NCI-H1436 (cell line): ENCODE data around the gene UGT1A7.

Experiments
- DNase-seq: peaks from one replicate; lab custom pipeline; 2025; lab: John Stamatoyannopoulos, UW

UGT1A7 gene

GRCh38 chr2:233761040-233761769, 79.5 kb downstream of the UGT1A7 start:
- no peak for DNase-seq

GRCh38 chr2:233764264-233764663, 82.6 kb downstream of the UGT1A7 start:
- no peak for DNase-seq

GRCh38 chr2:233764761-233765160, 83.1 kb downstream of the UGT1A7 start:
- DNase-seq = no peak

DNA sequence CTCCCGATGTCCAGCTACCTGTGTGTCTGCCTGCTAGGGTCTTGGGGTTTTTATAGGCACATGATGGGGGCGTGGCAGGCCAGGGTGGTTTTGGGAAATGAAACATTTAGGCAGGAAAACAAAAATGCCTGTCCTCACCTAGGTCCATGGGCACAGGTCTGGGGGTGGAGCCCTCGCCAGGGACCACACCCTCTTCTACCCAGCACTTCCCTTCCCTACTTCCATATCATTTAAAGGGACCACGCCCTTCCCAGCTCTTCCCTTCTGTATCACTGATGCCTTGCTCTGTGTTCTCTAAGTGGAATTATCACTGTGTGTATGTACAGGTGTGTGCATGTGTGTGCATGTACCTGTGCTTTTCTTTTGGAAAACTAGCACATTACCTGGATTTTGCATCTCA, 84.7 kb downstream of the UGT1A7 start:
- no peak for DNase-seq

DNA sequence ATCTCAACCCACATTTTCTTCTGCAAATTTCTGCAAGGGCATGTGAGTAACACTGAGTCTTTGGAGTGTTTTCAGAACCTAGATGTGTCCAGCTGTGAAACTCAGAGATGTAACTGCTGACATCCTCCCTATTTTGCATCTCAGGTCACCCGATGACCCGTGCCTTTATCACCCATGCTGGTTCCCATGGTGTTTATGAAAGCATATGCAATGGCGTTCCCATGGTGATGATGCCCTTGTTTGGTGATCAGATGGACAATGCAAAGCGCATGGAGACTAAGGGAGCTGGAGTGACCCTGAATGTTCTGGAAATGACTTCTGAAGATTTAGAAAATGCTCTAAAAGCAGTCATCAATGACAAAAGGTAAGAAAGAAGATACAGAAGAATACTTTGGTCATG, 86.4 kb downstream of the UGT1A7 start:
- DNase-seq = no peak

GRCh38 chr2:233769260-233769659, 87.6 kb downstream of the UGT1A7 start:
- no peak for DNase-seq

- DNase-seq = no peak
Measured at GRCh38 chr2:233772153-233772552, 90.5 kb downstream of the UGT1A7 start.

GRCh38 chr2:233772583-233772982, 90.9 kb downstream of the UGT1A7 start:
- DNase-seq = no peak

GRCh38 chr2:233773854-233774253, 92.2 kb downstream of the UGT1A7 start:
- no peak for DNase-seq

GRCh38 chr2:233775414-233775813, 93.7 kb downstream of the UGT1A7 start:
- DNase-seq = no peak

DNA sequence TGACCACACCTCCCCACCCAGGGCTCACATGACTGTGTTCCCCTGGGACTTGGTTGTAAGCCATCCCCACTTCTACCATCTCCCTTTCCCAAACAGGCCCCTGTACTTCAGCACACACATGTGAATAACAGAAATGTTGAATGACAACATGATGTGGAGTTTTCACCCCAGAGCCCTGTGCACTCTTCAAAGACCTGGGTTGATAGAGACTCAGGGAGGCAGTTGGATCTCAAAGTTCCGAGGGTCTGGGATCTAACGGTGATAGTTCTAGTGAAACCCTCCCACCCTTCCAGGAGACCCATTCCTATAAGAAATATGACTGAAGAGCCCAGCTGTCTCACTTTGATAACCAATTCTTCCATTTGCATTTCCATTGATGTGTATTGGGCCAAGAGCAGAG, 96.3 kb downstream of the UGT1A7 start, which contains the start of gene MROH2A:
Gene MROH2A, plus strand, starts transcription at position 301 of the 400 bp plus-strand sequence. CDS start 1,029 bp downstream, outside the sequence.
- DNase-seq = no peak

DNA sequence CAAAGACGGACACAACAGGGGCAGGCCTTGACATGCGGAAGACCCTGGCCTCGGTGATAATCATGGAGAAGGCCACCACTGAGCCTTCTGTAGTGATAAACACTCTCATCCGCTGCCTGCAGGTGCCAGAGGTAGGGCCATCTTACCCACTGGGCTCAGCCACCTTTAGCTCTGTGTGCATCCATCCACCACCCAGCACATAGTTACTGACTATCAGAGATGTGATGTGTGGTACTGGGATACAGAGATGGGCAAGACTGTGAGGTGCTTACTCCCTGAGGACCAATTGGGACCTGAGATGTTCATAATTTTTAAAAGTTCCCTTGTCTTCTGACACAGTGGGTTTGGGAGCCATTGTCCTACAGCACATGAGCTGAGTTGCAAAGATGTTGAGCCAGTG, 98.0 kb downstream of the UGT1A7 start:
- DNase-seq = no peak

GRCh38 chr2:233780771-233781170, 99.1 kb downstream of the UGT1A7 start:
- DNase-seq = no peak

GRCh38 chr2:233789554-233789953, 107.9 kb downstream of the UGT1A7 start:
- DNase-seq = no peak

- no peak for DNase-seq
Measured at GRCh38 chr2:233791151-233791882, 109.6 kb downstream of the UGT1A7 start.

DNA sequence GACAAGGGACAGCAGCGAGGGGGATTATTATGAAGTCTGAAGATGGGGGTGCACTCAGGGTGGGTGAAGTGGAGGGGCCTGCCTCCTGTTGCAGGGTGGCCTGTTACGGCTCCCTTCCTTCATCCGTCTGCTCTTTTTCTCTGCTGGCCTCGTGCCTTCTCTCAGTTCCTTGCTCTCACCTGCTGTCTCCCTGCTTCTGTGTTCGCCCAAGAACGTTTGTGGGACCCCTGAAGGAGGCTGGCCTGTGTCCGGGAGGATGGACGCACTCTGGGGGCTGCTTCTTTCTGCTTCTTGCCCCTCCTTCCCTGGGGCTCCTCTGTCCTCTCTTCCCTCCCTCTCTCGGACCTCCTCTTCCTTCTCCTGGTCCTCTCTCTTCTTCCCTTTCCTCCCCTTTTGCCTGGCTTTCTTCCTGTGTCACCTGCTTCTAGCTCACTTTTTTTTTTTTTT, 110.2 kb downstream of the UGT1A7 start:
- DNase-seq = no peak

DNA sequence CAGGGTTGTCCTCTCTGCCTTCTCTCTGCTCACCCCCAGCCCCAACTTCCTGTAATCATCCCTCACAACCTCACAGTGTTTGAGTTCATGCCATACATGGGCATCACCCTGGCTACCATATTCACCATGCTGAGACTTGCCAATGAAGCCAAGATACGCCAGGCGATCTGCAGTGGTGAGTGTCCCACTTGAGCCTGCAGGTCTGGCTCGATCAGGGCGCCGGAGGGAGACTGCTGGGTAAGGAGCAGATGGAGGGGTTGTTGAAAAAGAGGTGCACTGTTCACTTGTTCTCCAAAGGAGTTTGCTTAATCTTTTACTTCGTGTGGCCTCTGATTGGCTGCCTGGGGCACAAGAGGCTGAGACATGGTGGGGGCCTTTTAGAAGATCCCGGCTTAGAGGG, 111.0 kb downstream of the UGT1A7 start:
- DNase-seq = no peak

- DNase-seq = no peak
Measured at GRCh38 chr2:233793465-233794127, 111.9 kb downstream of the UGT1A7 start.

DNA sequence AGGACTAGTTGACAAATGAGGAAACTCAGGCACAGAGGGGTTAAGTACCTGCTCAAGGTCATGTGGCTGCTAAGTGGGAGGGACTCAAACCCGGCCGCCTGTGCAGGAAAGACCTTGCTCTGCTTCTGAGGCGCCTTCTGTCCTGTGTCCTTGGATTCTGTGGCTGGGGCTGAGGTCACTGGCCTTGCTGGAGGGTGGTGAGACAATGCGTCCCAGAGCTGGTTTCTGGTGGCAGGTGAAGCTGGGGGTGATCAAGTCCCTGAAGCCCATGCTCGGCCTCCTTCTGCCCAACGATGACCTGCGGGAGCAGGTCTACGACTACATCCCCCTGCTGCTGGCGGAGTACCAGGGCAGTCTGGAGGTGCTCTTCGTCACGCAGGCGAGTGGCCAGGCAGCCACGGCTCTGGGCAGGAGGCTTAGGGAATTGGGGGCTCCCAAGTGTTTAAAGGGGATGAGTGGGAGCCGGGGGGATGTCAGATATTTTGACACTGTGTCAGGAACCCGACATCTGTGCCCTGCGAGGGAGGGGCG, 112.5 kb downstream of the UGT1A7 start:
- DNase-seq = no peak

DNA sequence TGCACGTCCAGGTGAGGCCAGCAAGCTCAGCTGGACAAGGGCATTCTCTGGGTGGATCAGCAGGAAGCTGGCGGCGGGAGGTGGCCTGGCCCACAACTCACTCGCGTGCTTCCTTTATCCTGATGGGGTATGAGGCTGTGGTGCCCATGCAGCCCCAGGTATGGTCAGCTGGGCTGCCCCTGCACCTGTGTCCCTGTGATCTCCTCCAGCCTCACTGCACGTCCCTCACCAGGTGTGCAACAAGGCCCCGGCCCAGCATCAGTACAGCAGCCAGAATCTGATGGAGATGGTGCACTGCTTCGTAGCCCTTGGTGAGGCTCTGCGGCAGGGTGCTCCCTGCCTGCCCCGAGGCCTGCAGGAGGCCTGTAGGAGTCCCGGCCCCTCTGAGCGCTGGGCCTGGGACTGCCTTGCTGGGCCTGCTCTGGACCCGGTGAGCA, 114.1 kb downstream of the UGT1A7 start:
- DNase-seq = no peak

- DNase-seq = no peak
Measured at GRCh38 chr2:233796254-233796653, 114.6 kb downstream of the UGT1A7 start.

GRCh38 chr2:233798335-233799086, 116.8 kb downstream of the UGT1A7 start:
- DNase-seq = no peak
